Upper lobe of left lung (tissue), 4 donors: ENCODE results near the gene GPR42.

Source experiments
- POLR2A ChIP-seq, 4 donors: fragments of 450-650 bp; IDR thresholded peaks; one replicate each; pipeline ENCODE4 v1.5.1; 2016 to 2017; ENCODE audit warnings: antibody characterized with exemption in 4 of 4, mild to moderate bottlenecking in 2 of 4
- TF ChIP-seq, protein P1 (sequence below), 6 experiments: fragments of 450-650 bp in 4 of 6; fragments of 200-600 bp in 2 of 6; sonication (generic) in 2 of 6; IDR thresholded peaks; one replicate each; pipeline ENCODE4 v1.5.1; 2016 to 2019; ENCODE audit warnings: antibody characterized with exemption in 6 of 6

DNA sequence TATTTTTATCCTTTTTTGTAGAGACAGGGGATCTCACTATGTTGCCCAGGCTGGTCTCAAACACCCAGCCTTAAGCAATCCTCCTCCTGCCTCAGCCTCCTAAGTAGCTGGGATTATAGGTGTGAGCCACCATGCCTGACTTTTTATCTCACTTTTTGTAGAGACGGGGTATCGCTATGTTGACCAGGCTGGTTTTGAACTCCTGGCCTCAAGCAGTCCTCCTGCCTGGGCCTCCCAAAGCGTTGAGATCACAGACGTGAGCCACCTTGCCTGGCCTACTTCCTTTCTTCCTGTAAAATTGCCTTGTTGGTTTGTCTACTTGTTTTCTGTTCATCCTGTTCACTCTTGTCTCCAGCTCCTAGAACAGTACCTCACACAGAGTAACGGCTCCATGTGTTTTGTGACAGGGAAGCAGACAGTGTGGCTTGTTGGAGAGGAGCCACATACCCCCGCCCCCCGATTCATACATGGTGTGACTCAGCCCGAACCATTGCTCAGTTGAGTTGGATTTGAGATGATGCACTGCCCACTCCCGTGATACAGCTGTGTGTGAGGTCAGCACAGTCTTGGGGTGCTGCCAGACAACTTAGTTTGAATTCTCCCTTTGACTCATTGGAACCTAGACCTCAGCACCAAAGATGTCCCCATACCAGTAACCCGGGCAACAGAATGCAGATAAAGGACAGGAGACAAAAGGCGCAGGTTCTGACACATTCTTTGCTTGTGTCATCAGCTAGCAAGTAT lies 34.2 kb downstream of the GPR42 start:
- TF ChIP-seq POLR2A (IDR thresholded peaks at IDR 0.05) = no peak
- TF ChIP-seq, protein P1, sequence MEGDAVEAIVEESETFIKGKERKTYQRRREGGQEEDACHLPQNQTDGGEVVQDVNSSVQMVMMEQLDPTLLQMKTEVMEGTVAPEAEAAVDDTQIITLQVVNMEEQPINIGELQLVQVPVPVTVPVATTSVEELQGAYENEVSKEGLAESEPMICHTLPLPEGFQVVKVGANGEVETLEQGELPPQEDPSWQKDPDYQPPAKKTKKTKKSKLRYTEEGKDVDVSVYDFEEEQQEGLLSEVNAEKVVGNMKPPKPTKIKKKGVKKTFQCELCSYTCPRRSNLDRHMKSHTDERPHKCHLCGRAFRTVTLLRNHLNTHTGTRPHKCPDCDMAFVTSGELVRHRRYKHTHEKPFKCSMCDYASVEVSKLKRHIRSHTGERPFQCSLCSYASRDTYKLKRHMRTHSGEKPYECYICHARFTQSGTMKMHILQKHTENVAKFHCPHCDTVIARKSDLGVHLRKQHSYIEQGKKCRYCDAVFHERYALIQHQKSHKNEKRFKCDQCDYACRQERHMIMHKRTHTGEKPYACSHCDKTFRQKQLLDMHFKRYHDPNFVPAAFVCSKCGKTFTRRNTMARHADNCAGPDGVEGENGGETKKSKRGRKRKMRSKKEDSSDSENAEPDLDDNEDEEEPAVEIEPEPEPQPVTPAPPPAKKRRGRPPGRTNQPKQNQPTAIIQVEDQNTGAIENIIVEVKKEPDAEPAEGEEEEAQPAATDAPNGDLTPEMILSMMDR (IDR thresholded peaks at IDR 0.05) = no peak
